Mucosa of stomach (tissue), 1 donor: Measurements from ENCODE around the gene C4BPA.

Experiments used
- H3K27me3 ChIP-seq: one replicate; pipeline ENCODE4 v1.7.0; 2013; ENCODE audit warnings: mild to moderate bottlenecking, low read length; ENCODE audit not compliant: control insufficient read depth, insufficient read depth
- H3K36me3 ChIP-seq: one replicate; pipeline ENCODE4 v1.7.0; 2013; ENCODE audit warnings: low read length; ENCODE audit not compliant: control insufficient read depth, insufficient read depth
- H3K4me1 ChIP-seq: one replicate; pipeline ENCODE4 v1.7.0; 2013; ENCODE audit warnings: mild to moderate bottlenecking, low read length; ENCODE audit not compliant: control insufficient read depth, insufficient read depth
- H3K4me3 ChIP-seq: one replicate; pipeline ENCODE4 v1.7.0; 2013; ENCODE audit warnings: low read length
- H3K9ac ChIP-seq: one replicate; pipeline ENCODE4 v1.7.0; 2013; ENCODE audit warnings: mild to moderate bottlenecking, low read length, moderate library complexity
- H3K9me3 ChIP-seq: one replicate; pipeline ENCODE4 v1.7.0; 2013; ENCODE audit warnings: mild to moderate bottlenecking, low read length, moderate library complexity; ENCODE audit not compliant: control insufficient read depth
- donor health status: Pancreatic carcinoma.

C4BPA gene

GRCh38 chr1:207134581-207134980 is 30.5 kb downstream of the C4BPA start:
- Histone ChIP-seq H3K9ac (no peak overlapping the region), H3K4me3 (no peak overlapping the region), H3K36me3 (no peaks in the 10 kb centered on the region), H3K9me3 (no peaks in the 10 kb centered on the region), H3K4me1 (no peaks in the 10 kb centered on the region), H3K27me3 (no peaks in the 10 kb centered on the region)

GRCh38 chr1:207139616-207140015 is 35.6 kb downstream of the C4BPA start:
- no peak overlapping the region for H3K9ac ChIP-seq
- H3K9me3 ChIP-seq: no peaks in the 10 kb centered on the region
- H3K36me3 ChIP-seq: no peaks in the 10 kb centered on the region
- no peak overlapping the region for H3K4me3 ChIP-seq
- H3K4me1 ChIP-seq: no peaks in the 10 kb centered on the region
- no peaks in the 10 kb centered on the region for H3K27me3 ChIP-seq

GRCh38 chr1:207140536-207140935 is 36.5 kb downstream of the C4BPA start:
- H3K27me3 ChIP-seq: no peaks in the 10 kb centered on the region
- H3K9ac ChIP-seq: no peak overlapping the region
- no peaks in the 10 kb centered on the region for H3K4me1 ChIP-seq
- no peaks in the 10 kb centered on the region for H3K36me3 ChIP-seq
- no peak overlapping the region for H3K4me3 ChIP-seq
- H3K9me3 ChIP-seq: no peaks in the 10 kb centered on the region

GRCh38 chr1:207145401-207146058 is 41.5 kb downstream of the C4BPA start:
- Histone ChIP-seq H3K36me3 (no peaks in the 10 kb centered on the region), H3K9me3 (no peaks in the 10 kb centered on the region), H3K9ac (no peak overlapping the region), H3K27me3 (no peaks in the 10 kb centered on the region), H3K4me1 (no peaks in the 10 kb centered on the region), H3K4me3 (no peak overlapping the region)

- Histone ChIP-seq H3K4me3 (no peak overlapping the region), H3K9me3 (no peaks in the 10 kb centered on the region), H3K36me3 (no peaks in the 10 kb centered on the region), H3K27me3 (no peaks in the 10 kb centered on the region), H3K9ac (no peak overlapping the region), H3K4me1 (no peaks in the 10 kb centered on the region)
Measured at GRCh38 chr1:207151920-207152319, 47.9 kb downstream of the C4BPA start.

GRCh38 chr1:207152792-207153468 is 48.9 kb downstream of the C4BPA start:
- H3K27me3 ChIP-seq: no peaks in the 10 kb centered on the region
- no peaks in the 10 kb centered on the region for H3K9me3 ChIP-seq
- no peak overlapping the region for H3K9ac ChIP-seq
- no peak overlapping the region for H3K4me3 ChIP-seq
- H3K36me3 ChIP-seq: no peaks in the 10 kb centered on the region
- no peaks in the 10 kb centered on the region for H3K4me1 ChIP-seq

- no peak overlapping the region for H3K9ac ChIP-seq
- H3K36me3 ChIP-seq: no peaks in the 10 kb centered on the region
- no peaks in the 10 kb centered on the region for H3K4me1 ChIP-seq
- no peak overlapping the region for H3K4me3 ChIP-seq
- no peaks in the 10 kb centered on the region for H3K27me3 ChIP-seq
- H3K9me3 ChIP-seq: no peaks in the 10 kb centered on the region
Measured at GRCh38 chr1:207155028-207155427, 51.0 kb downstream of the C4BPA start.

- Histone ChIP-seq H3K27me3 (no peaks in the 10 kb centered on the region), H3K4me1 (no peaks in the 10 kb centered on the region), H3K36me3 (no peaks in the 10 kb centered on the region), H3K4me3 (no peak overlapping the region), H3K9me3 (no peaks in the 10 kb centered on the region), H3K9ac (no peak overlapping the region)
Measured at GRCh38 chr1:207156095-207156494, 52.1 kb downstream of the C4BPA start.

- Histone ChIP-seq H3K9ac (no peak overlapping the region), H3K36me3 (no peaks in the 10 kb centered on the region), H3K4me3 (no peak overlapping the region), H3K4me1 (no peaks in the 10 kb centered on the region), H3K9me3 (no peaks in the 10 kb centered on the region), H3K27me3 (no peaks in the 10 kb centered on the region)
Measured at GRCh38 chr1:207156826-207157225, 52.8 kb downstream of the C4BPA start.

- H3K9me3 ChIP-seq: no peaks in the 10 kb centered on the region
- no peaks in the 10 kb centered on the region for H3K4me1 ChIP-seq
- H3K27me3 ChIP-seq: no peaks in the 10 kb centered on the region
- H3K36me3 ChIP-seq: no peaks in the 10 kb centered on the region
- H3K9ac ChIP-seq: no peak overlapping the region
- no peak overlapping the region for H3K4me3 ChIP-seq
Measured at GRCh38 chr1:207164086-207164485, 60.1 kb downstream of the C4BPA start.

- Histone ChIP-seq H3K27me3 (no peaks in the 10 kb centered on the region), H3K36me3 (no peaks in the 10 kb centered on the region), H3K4me3 (no peak overlapping the region), H3K9me3 (no peaks in the 10 kb centered on the region), H3K4me1 (peaks cover 8% of the 10 kb centered on the region), H3K9ac (no peak overlapping the region)
Measured at GRCh38 chr1:207172321-207172720, 68.3 kb downstream of the C4BPA start.

GRCh38 chr1:207172885-207173284 is 68.9 kb downstream of the C4BPA start:
- Histone ChIP-seq H3K9me3 (no peaks in the 10 kb centered on the region), H3K4me3 (no peak overlapping the region), H3K36me3 (no peaks in the 10 kb centered on the region), H3K9ac (no peak overlapping the region), H3K4me1 (peaks cover 8% of the 10 kb centered on the region), H3K27me3 (peaks cover 3% of the 10 kb centered on the region)
